ENCODE data around the gene DELE1.

Gene DELE1

GRCh38 chr5:141957367-141957996 lies 33.8 kb downstream of the DELE1 start:
- no peak for ATAC-seq

GRCh38 chr5:141958113-141958512 lies 34.4 kb downstream of the DELE1 start, which contains the start of gene PCDH12:
PCDH12 (minus strand) TSS chr5:141958202; CDS start chr5:141957851, 351 bp downstream.
- ATAC-seq = 0 out of 3 replicates have a peak, but pooled peaks have one; percentile 6
- TF ChIP-seq ISL1 (CRISPR knock-in tag; IDR thresholded peaks at IDR 0.05) (no peak), CSDC2 (CRISPR knock-in tag; IDR thresholded peaks at IDR 0.05) (no peak), PPARA (CRISPR knock-in tag; IDR thresholded peaks at IDR 0.05; ENCODE audit: borderline replicate concordance) (no peak), BACH2 (CRISPR knock-in tag; IDR thresholded peaks at IDR 0.05; ENCODE audit: borderline replicate concordance) (no peak), TSHZ2 (CRISPR knock-in tag; IDR thresholded peaks at IDR 0.05) (no peak), ESRRG (CRISPR knock-in tag; IDR thresholded peaks at IDR 0.05) (no peak), ZNF70 (CRISPR knock-in tag; IDR thresholded peaks at IDR 0.05) (no peak)

More at GRCh38 chr5:141957367-141957996, 33.8 kb downstream of the DELE1 start:
- no peak for TF ChIP-seq TOX (CRISPR knock-in tag; IDR thresholded peaks at IDR 0.05; ENCODE audit: borderline replicate concordance)
- TF ChIP-seq ZNF70 (CRISPR knock-in tag; IDR thresholded peaks at IDR 0.05) = no peak
- no peak for TF ChIP-seq PPARA (CRISPR knock-in tag; IDR thresholded peaks at IDR 0.05; ENCODE audit: borderline replicate concordance)
- TF ChIP-seq CSRNP3 (CRISPR knock-in tag; IDR thresholded peaks at IDR 0.05) = no peak
- no peak for TF ChIP-seq CREB5 (CRISPR knock-in tag; IDR thresholded peaks at IDR 0.05; ENCODE audit: low read depth)
- TF ChIP-seq ZC3H10 (CRISPR knock-in tag; IDR thresholded peaks at IDR 0.05) = no peak
- TF ChIP-seq ARNTL (CRISPR knock-in tag; IDR thresholded peaks at IDR 0.05; ENCODE audit: borderline replicate concordance, low read depth) = no peak
- no peak for TF ChIP-seq ZFP30 (CRISPR knock-in tag; IDR thresholded peaks at IDR 0.05)
- no peak for TF ChIP-seq ESRRG (CRISPR knock-in tag; IDR thresholded peaks at IDR 0.05)

- no peak for TF ChIP-seq BACH2 (CRISPR knock-in tag; IDR thresholded peaks at IDR 0.05; ENCODE audit: borderline replicate concordance)
- TF ChIP-seq OSR1 (CRISPR knock-in tag; IDR thresholded peaks at IDR 0.05) = no peak
- no peak for TF ChIP-seq ZNF565 (CRISPR knock-in tag; conservative IDR thresholded peaks at IDR 0.05; ENCODE audit: low read depth)
- no peak for TF ChIP-seq ZFP3 (CRISPR knock-in tag; IDR thresholded peaks at IDR 0.05)
- no peak for TF ChIP-seq PATZ1 (CRISPR knock-in tag; IDR thresholded peaks at IDR 0.05; ENCODE audit: borderline replicate concordance)
- no peak for TF ChIP-seq ARNTL (CRISPR knock-in tag; IDR thresholded peaks at IDR 0.05; ENCODE audit: borderline replicate concordance, low read depth)
- no peak for TF ChIP-seq TOX (CRISPR knock-in tag; IDR thresholded peaks at IDR 0.05; ENCODE audit: borderline replicate concordance)
- TF ChIP-seq ZC3H10 (CRISPR knock-in tag; IDR thresholded peaks at IDR 0.05) = no peak
- no peak for TF ChIP-seq RARB (CRISPR knock-in tag; IDR thresholded peaks at IDR 0.05)
- TF ChIP-seq CSDC2 (CRISPR knock-in tag; IDR thresholded peaks at IDR 0.05) = no peak
- no peak for TF ChIP-seq GLIS3 (CRISPR knock-in tag; IDR thresholded peaks at IDR 0.05)
- no peak for TF ChIP-seq POU6F1 (CRISPR knock-in tag; IDR thresholded peaks at IDR 0.05; ENCODE audit: borderline replicate concordance, low read depth)
- TF ChIP-seq CSRNP3 (CRISPR knock-in tag; IDR thresholded peaks at IDR 0.05) = no peak
- no peak for TF ChIP-seq SNAI2 (CRISPR knock-in tag; IDR thresholded peaks at IDR 0.05)
- TF ChIP-seq ISL1 (CRISPR knock-in tag; IDR thresholded peaks at IDR 0.05) = no peak
- TF ChIP-seq PPARA (CRISPR knock-in tag; IDR thresholded peaks at IDR 0.05; ENCODE audit: borderline replicate concordance) = no peak
- TF ChIP-seq ZNF8 (CRISPR knock-in tag; IDR thresholded peaks at IDR 0.05) = no peak
- ATAC-seq = no peak
Measured at GRCh38 chr5:141958546-141959172, 35.0 kb downstream of the DELE1 start.
